ENCODE results near the gene CNTN2.
A peak's percentile ranks its signal among the peaks of the same experiment; 100 is the strongest.

Gene CNTN2

GRCh38 chr1:205073511-205073910 lies 30.5 kb downstream of the CNTN2 start:
- no peak for TF ChIP-seq CTCF (conservative IDR thresholded peaks at IDR 0.05)
- H3K27ac ChIP-seq: no peak overlapping the region

GRCh38 chr1:205074084-205074483 lies 31.1 kb downstream of the CNTN2 start:
- H3K27ac ChIP-seq: no peak overlapping the region
- no peak for TF ChIP-seq CTCF (conservative IDR thresholded peaks at IDR 0.05)

- no peak for TF ChIP-seq CTCF (conservative IDR thresholded peaks at IDR 0.05)
- H3K27ac ChIP-seq: no peak overlapping the region
These were observed 31.5 kb downstream of the CNTN2 start for GRCh38 chr1:205074513-205074912.

- TF ChIP-seq CTCF (conservative IDR thresholded peaks at IDR 0.05): no peak
These were observed 32.7 kb downstream of the CNTN2 start for GRCh38 chr1:205075642-205076155.

GRCh38 chr1:205076245-205076761 lies 33.3 kb downstream of the CNTN2 start:
- no peak for TF ChIP-seq CTCF (conservative IDR thresholded peaks at IDR 0.05)
- peak overlapping the region; percentile 81 for H3K27ac ChIP-seq

More at GRCh38 chr1:205075642-205076155, 32.7 kb downstream of the CNTN2 start:
- H3K27ac ChIP-seq: peak overlapping the region; percentile 81

GRCh38 chr1:205077158-205077933 lies 34.3 kb downstream of the CNTN2 start:
- no peak for TF ChIP-seq CTCF (conservative IDR thresholded peaks at IDR 0.05)
- peak overlapping the region; percentile 81 for H3K27ac ChIP-seq

- TF ChIP-seq CTCF (conservative IDR thresholded peaks at IDR 0.05): no peak
- H3K27ac ChIP-seq: no peak overlapping the region
These were observed 34.9 kb downstream of the CNTN2 start for GRCh38 chr1:205077934-205078311.

Data from VCaP (cell line).